IMR-90 (cell line): ENCODE measurements around the gene ITGA3. TPM values are rescaled to one million over a fixed set of nuclear protein-coding genes. Genes with fewer than 3 reads are reported as not detected.

Experiments
- polyA plus RNA-seq, 3 experiments: library from polyadenylated mRNA; depleted of rRNA; stranded (reverse); fragments of >200 nt; gene quantifications; 2 replicates each; pipeline ENCODE4 v1.2.3, GENCODE V29; 2012; ENCODE audit warnings: low replicate concordance in 1 of 3
- total RNA-seq: library from RNA; depleted of rRNA; stranded (reverse); fragments of >200 nt; gene quantifications from 2 replicates; pipeline ENCODE4 v1.2.3, GENCODE V29; 2012; rRNA removed

The ITGA3 gene
- total and polyA plus RNA-seq, 2 of the 4 experiments (the other 2 are of a cell fraction) = 78.0 to 202 TPM

Other genes starting within 250 kb of the ITGA3 start
- gene TAC4, start 208.0 kb upstream of the ITGA3 start, total RNA-seq = not detected in 2 replicates
- gene TAC4, start 208.0 kb upstream of the ITGA3 start, polyA plus RNA-seq (2012; rRNA removed) = not detected in 2 replicates
- gene DLX4, start 86.9 kb upstream of the ITGA3 start, total RNA-seq = not detected in 2 replicates
- not detected in 2 replicates for gene DLX4, start 86.9 kb upstream of the ITGA3 start, polyA plus RNA-seq (2012; rRNA removed)
- gene DLX3, start 60.9 kb upstream of the ITGA3 start, total RNA-seq = not detected in 2 replicates
- not detected in 2 replicates for gene DLX3, start 60.9 kb upstream of the ITGA3 start, polyA plus RNA-seq (2012; rRNA removed)
- gene PDK2, start 39.2 kb downstream of the ITGA3 start, total RNA-seq = 26.7 and 38.0 TPM in 2 replicates
- 104 and 113 TPM in 2 replicates for gene PDK2, start 39.2 kb downstream of the ITGA3 start, polyA plus RNA-seq (2012; rRNA removed)
- gene SAMD14, start 74.0 kb downstream of the ITGA3 start, total RNA-seq = 1.4 TPM in 2 replicates
- 6.2 and 6.7 TPM in 2 replicates for gene SAMD14, start 74.0 kb downstream of the ITGA3 start, polyA plus RNA-seq (2012; rRNA removed)
- gene PPP1R9B, start 94.6 kb downstream of the ITGA3 start, total RNA-seq = 28.0 and 38.6 TPM in 2 replicates
- gene PPP1R9B, start 94.6 kb downstream of the ITGA3 start, polyA plus RNA-seq (2012; rRNA removed) = 23.0 and 25.8 TPM in 2 replicates
- gene SGCA, start 109.9 kb downstream of the ITGA3 start, total RNA-seq = not detected in 2 replicates
- gene SGCA, start 109.9 kb downstream of the ITGA3 start, polyA plus RNA-seq (2012; rRNA removed) = 0.19 and 0.55 TPM in 2 replicates
- 1,825 and 2,180 TPM in 2 replicates for gene COL1A1, start 145.5 kb downstream of the ITGA3 start, total RNA-seq
- 4,117 and 4,350 TPM in 2 replicates for gene COL1A1, start 145.5 kb downstream of the ITGA3 start, polyA plus RNA-seq (2012; rRNA removed)
- gene TMEM92, start 218.4 kb downstream of the ITGA3 start, total RNA-seq = 0.18 and 0.28 TPM in 2 replicates
- gene TMEM92, start 218.4 kb downstream of the ITGA3 start, polyA plus RNA-seq (2012; rRNA removed) = 0.86 and 1.7 TPM in 2 replicates